Measurements from ENCODE around the gene PNPLA2.

Gene PNPLA2

DNA sequence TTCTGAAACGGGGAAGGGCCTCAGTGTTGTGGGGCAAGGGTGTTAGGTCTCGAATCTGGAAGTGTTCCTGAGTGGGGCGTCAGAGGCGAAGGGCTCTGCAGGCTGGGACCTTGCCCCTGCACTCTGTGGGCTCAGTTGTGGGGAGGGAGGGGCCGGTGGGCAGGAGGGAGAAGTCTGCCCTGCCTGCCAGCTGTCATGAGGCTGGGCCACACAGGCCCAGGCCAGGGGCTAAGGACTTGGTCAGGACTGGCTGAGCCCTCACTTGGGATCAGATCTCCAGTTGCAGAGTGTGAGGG, 9.1 kb downstream of the PNPLA2 start, which contains the start of gene CRACR2B:
Gene CRACR2B, plus strand, starts transcription at position 23 of the 296 bp plus-strand sequence. CDS start 689 bp downstream, outside the sequence.
- H4K20me1 ChIP-seq = peaks cover 2 to 93% (median 77%) of the 10 kb centered on the region in 11 experiments; a peak in 19 of 22 replicates
- peak within 1 kb of the TSS; percentile 12 to 64 (median 40); a peak in 17 of 22 replicates for H3K27ac ChIP-seq
- peaks cover 75 to 85% (median 80%) of the 10 kb centered on the region in 11 experiments for H3K27me3 ChIP-seq
- H3K9me3 ChIP-seq (replicated peaks in 1 of 11) = no peaks in the 10 kb centered on the region
- H3K4me2 ChIP-seq = peak within 1 kb of the TSS; percentile 93 to 100 (median 100)
- peaks cover 21 to 32% (median 29%) of the 10 kb centered on the region in 11 experiments for H3K36me3 ChIP-seq
- peak within 1 kb of the TSS; percentile 55 to 70 (median 60) for H3K4me3 ChIP-seq
- no peak for TF ChIP-seq Cebpa-rat (IDR thresholded peaks at IDR 0.05)
- H3K4me1 ChIP-seq = peaks cover 63 to 98% (median 86%) of the 10 kb centered on the region in 10 experiments
- peak within 1 kb of the TSS; percentile 45 to 83 (median 69); a peak in 21 of 22 replicates for H3K9ac ChIP-seq

DNA sequence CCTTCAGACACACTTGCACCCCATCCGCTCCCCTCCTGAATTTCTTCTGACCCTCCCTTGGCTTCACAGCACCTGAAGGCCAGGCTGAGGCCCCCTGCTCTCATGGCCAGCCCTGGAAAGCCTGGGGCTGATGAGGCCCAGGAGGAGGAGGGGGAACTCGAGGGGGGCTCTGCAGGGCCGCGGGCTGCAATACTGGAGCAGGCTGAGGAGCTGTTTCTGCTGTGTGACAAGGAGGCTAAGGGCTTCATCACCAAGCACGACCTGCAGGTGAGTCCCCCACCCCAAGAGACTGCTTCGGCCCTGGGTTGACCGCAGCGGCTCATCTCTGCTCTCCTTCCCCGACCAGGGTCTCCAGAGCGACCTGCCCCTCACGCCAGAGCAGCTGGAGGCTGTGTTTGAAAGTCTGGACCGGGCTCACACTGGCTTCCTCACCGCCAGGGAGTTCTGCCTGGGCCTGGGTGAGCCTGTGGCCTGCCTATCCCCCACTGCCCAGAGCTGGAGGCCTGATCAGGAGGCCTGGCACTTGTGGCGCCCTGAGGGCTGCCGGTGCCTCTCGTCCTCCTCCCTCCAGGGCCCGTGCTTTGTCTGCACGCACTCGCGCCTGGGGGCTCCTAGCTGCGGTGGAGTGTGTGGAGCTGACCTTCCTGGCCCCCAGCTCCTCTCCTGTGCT, 9.9 kb downstream of the PNPLA2 start:
- Histone ChIP-seq H3K4me1 (peaks cover 62 to 94% (median 87%) of the 10 kb centered on the region in 10 experiments), H3K27ac (no peak overlapping the region), H3K4me3 (peak overlapping the region in 9 of 10 experiments; percentile 25 to 65 (median 54); a peak in 12 of 20 replicates), H3K9ac (peak overlapping the region in 7 of 11 experiments; percentile 2 to 52 (median 34); a peak in 7 of 22 replicates), H3K27me3 (peaks cover 75 to 90% (median 81%) of the 10 kb centered on the region in 11 experiments), H4K20me1 (peaks cover 0 to 94% (median 80%) of the 10 kb centered on the region in 11 experiments; a peak in 19 of 22 replicates), H3K4me2 (peak overlapping the region; percentile 79 to 100 (median 100)), H3K36me3 (peaks cover 20 to 24% (median 22%) of the 10 kb centered on the region in 11 experiments), H3K9me3 (replicated peaks in 1 of 11) (no peaks in the 10 kb centered on the region)
- TF ChIP-seq Cebpa-rat (IDR thresholded peaks at IDR 0.05) = no peak

DNA sequence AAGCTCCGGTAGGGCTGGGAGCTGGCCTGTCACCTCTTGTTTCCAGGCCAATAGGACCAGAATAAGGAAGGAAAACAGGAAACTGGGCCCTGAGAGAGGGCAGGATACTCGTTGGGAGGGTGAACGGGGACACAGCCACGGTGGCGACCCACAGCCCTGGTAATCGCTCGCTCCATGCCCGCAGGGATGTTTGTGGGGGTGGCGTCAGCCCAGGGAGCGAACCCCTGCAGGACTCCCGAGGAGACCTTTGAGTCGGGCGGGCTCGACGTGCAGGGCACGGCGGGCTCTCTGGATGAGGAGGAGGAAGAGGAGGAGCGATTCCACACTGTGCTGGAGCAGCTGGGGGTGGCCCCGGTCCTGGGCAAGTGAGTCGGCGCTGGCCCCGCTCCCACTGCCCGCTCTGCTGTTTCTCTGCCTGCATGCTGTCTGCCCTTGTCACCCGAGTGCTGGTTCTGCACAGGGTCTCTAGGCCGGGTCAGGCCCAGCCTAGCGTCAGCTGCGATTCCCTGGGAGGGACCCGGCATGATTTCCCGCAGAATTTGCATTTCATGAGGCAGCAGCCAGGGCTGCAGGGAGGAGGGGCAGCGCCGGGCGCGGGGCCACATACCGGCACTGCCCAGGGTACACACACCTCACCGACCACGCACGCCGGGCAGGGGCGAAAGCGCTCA, 10.6 kb downstream of the PNPLA2 start:
- H3K4me1 ChIP-seq = peaks cover 68 to 94% (median 93%) of the 10 kb centered on the region in 10 experiments
- H3K9me3 ChIP-seq (replicated peaks in 1 of 11) = no peaks in the 10 kb centered on the region
- H3K36me3 ChIP-seq = peaks cover 13 to 17% (median 16%) of the 10 kb centered on the region in 11 experiments
- TF ChIP-seq Cebpa-rat (IDR thresholded peaks at IDR 0.05) = no peak
- peak overlapping the region; percentile 79 to 100 (median 100) for H3K4me2 ChIP-seq
- no peak overlapping the region for H3K27ac ChIP-seq
- H4K20me1 ChIP-seq = peaks cover 5 to 94% (median 86%) of the 10 kb centered on the region in 11 experiments; a peak in 21 of 22 replicates
- H3K4me3 ChIP-seq = peak overlapping the region; percentile 25 to 65 (median 52)
- peak overlapping the region in 9 of 11 experiments; percentile 2 to 52 (median 38); a peak in 13 of 22 replicates for H3K9ac ChIP-seq
- H3K27me3 ChIP-seq = peaks cover 75 to 94% (median 83%) of the 10 kb centered on the region in 11 experiments

- Histone ChIP-seq H3K27ac (no peak overlapping the region), H4K20me1 (peaks cover 10 to 94% (median 86%) of the 10 kb centered on the region in 11 experiments), H3K9ac (peak overlapping the region in 10 of 11 experiments; percentile 2 to 52 (median 38); a peak in 16 of 22 replicates), H3K9me3 (replicated peaks in 1 of 11) (no peaks in the 10 kb centered on the region), H3K27me3 (peaks cover 75 to 95% (median 85%) of the 10 kb centered on the region in 11 experiments), H3K36me3 (peaks cover 7 to 12% (median 10%) of the 10 kb centered on the region in 11 experiments), H3K4me3 (peak overlapping the region; percentile 25 to 65 (median 52)), H3K4me2 (peak overlapping the region; percentile 79 to 100 (median 100)), H3K4me1 (peaks cover 74 to 94% (median 93%) of the 10 kb centered on the region in 10 experiments)
- no peak for TF ChIP-seq Cebpa-rat (IDR thresholded peaks at IDR 0.05)
Measured at GRCh38 chr11:829847-830294, 11.2 kb downstream of the PNPLA2 start.

DNA sequence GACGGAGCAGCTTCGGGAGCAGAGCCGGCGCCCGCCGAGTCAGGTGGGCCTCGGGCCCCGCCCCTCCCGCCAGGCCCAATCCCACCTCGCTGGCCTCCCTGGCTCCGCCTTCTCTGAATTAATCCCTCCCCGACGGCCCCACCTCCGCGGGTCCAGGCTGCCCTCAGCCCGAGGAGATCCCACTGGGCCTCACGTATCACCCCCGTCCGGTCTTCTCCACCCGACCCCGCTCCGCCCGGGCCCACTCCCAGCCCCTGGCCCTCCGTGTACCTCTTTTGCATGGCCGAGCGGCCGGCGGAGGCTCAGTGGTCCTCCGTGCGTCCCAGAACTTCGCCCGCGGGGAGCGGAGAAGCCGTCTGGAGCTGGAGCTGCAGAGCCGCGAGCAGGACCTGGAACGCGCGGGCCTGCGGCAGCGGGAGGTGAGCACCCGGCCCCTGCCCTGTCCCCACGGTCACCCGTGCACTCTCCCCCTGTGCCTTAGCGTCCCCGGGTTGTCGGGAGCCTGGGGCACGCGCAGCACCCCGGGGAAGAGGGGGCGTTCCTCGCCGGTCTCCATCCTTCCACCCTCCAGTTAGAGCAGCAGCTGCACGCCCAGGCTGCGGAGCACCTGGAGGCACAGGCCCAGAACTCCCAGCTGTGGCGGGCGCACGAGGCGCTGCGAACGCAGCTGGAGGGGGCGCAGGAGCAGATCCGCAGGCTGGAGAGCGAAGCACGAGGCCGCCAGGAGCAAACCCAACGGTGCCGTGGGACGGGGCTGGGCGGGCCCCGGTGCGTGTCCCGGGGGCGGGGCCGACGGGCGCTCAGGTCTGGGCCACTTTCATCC, 11.8 kb downstream of the PNPLA2 start:
- Histone ChIP-seq H3K27me3 (peaks cover 71 to 93% (median 79%) of the 10 kb centered on the region in 11 experiments), H3K9ac (peak overlapping the region in 9 of 11 experiments; percentile 2 to 52 (median 38); a peak in 15 of 22 replicates), H4K20me1 (peaks cover 16 to 94% (median 85%) of the 10 kb centered on the region in 11 experiments), H3K4me3 (peak overlapping the region; percentile 25 to 65 (median 52); a peak in 19 of 20 replicates), H3K4me1 (peaks cover 79 to 93% (median 92%) of the 10 kb centered on the region in 10 experiments), H3K36me3 (peaks cover under 1 to 5% (median 4%) of the 10 kb centered on the region in 11 experiments; a peak in 17 of 22 replicates), H3K9me3 (replicated peaks in 1 of 11) (no peaks in the 10 kb centered on the region), H3K4me2 (peak overlapping the region; percentile 79 to 100 (median 100)), H3K27ac (no peak overlapping the region)
- TF ChIP-seq Cebpa-rat (IDR thresholded peaks at IDR 0.05) = no peak

DNA sequence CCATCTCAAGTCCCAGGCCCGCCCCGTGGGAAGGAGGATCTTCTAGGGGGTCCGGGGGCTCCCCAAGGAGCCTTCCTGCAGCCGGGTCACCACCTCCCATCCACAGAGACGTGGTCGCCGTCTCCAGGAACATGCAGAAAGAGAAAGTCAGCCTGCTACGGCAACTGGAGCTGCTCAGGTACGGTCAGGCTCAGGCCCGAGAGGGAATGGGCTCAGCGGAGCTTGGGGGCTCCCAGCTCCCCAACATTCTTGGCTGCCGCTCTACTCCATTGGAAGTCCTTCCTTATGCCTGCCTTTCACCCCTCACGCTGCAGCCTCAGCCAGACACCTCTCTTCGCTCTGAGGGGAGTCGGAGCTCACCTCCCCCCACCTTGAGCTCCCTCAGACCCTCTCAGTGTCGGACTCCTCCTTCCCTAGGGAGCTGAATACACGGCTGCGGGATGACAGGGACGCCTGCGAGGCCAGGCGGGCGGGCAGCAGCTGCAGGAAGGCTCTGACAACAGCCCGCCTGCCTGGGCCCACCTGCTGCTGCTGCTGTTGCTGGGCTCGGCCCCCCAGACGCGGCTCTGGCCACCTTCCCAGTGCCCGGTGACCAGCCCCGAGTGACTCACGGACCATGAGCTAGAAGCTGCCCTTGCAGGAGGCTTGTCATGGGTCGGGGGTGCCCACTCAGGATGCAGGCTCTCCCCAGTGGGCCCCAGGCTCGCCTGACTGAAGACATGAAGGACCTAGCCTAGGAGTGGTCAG, 12.6 kb downstream of the PNPLA2 start:
- peaks cover 1 to 3% (median 2%) of the 10 kb centered on the region in 11 experiments; a peak in 18 of 22 replicates for H3K36me3 ChIP-seq
- peaks cover 78 to 85% (median 84%) of the 10 kb centered on the region in 10 experiments for H3K4me1 ChIP-seq
- H3K4me3 ChIP-seq = peak overlapping the region; percentile 3 to 86 (median 52); a peak in 14 of 20 replicates
- H3K27me3 ChIP-seq = peaks cover 63 to 85% (median 71%) of the 10 kb centered on the region in 11 experiments
- H4K20me1 ChIP-seq = peaks cover 18 to 93% (median 82%) of the 10 kb centered on the region in 11 experiments
- TF ChIP-seq Cebpa-rat (IDR thresholded peaks at IDR 0.05) = no peak
- H3K27ac ChIP-seq = no peak overlapping the region
- no peaks in the 10 kb centered on the region for H3K9me3 ChIP-seq (replicated peaks in 1 of 11)
- peak overlapping the region in 5 of 11 experiments; percentile 3 to 73 (median 38); a peak in 4 of 22 replicates for H3K9ac ChIP-seq
- peak overlapping the region; percentile 79 to 100 (median 100) for H3K4me2 ChIP-seq

DNA sequence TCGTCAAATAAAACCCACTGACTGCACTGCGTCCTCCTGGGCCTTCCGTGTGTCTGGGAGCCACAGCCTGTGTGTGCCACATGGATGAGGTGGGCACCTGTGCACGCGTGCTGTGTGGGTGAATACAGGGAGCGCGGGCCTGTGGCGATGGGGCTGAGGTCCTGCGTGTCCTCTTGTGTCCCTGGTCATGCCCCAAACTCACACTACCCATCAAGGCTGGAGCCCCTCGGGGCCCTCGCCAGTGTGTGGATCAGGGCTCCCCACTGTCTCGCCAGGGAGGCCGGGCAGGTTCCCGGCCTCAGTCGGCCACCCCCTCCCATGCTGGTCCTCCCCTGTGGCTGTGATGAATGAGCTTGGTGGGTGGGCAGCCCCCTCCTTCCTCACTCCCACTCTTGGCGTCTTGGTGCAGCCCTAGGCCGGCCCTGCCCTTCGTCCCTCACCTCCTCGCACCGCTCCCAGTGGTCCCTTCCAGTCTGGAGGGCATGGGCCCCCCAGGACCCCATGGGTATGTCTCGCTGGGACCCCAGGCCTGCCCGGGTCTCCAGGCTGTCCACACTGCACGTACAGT, 13.3 kb downstream of the PNPLA2 start:
- no peaks in the 10 kb centered on the region for H3K9me3 ChIP-seq (replicated peaks in 1 of 11)
- H3K27me3 ChIP-seq = peaks cover 55 to 77% (median 63%) of the 10 kb centered on the region in 11 experiments
- peak overlapping the region; percentile 79 to 100 (median 100) for H3K4me2 ChIP-seq
- peak overlapping the region; percentile 48 to 86 (median 74) for H3K4me3 ChIP-seq
- TF ChIP-seq Cebpa-rat (IDR thresholded peaks at IDR 0.05) = no peak
- H3K27ac ChIP-seq = peak overlapping the region in 4 of 11 experiments; percentile 10 to 48 (median 31); a peak in 3 of 22 replicates
- H3K36me3 ChIP-seq = peaks cover 9 to 11% (median 10%) of the 10 kb centered on the region in 11 experiments; a peak in 20 of 22 replicates
- peaks cover 26 to 93% (median 88%) of the 10 kb centered on the region in 11 experiments for H4K20me1 ChIP-seq
- peak overlapping the region; percentile 27 to 75 (median 64); a peak in 17 of 22 replicates for H3K9ac ChIP-seq
- H3K4me1 ChIP-seq = peaks cover 74 to 83% (median 77%) of the 10 kb centered on the region in 10 experiments
